GM19372 (cell line): ENCODE data around the gene ARSI.

Experiments used
- ATAC-seq: cut with Tn5 transposase; IDR thresholded peaks from one replicate; pipeline ENCODE4 v1.9.1; 2021; ENCODE audit warnings: mild to moderate bottlenecking, low read depth, moderate library complexity; ENCODE audit not compliant: unreplicated experiment

Gene ARSI

GRCh38 chr5:150309886-150310239 lies 7.2 kb upstream of the ARSI start:
- ATAC-seq: no peak

GRCh38 chr5:150309101-150309885 lies 6.6 kb upstream of the ARSI start:
- ATAC-seq: no peak

- no peak for ATAC-seq
These were observed 5.1 kb upstream of the ARSI start for GRCh38 chr5:150307617-150308426.

GRCh38 chr5:150306775-150307174 lies 4.1 kb upstream of the ARSI start:
- no peak for ATAC-seq

GRCh38 chr5:150305557-150305956 lies 2.9 kb upstream of the ARSI start:
- ATAC-seq: no peak

- no peak for ATAC-seq
These were observed 2.4 kb upstream of the ARSI start for GRCh38 chr5:150305095-150305494.

GRCh38 chr5:150304481-150305081 lies 1.9 kb upstream of the ARSI start:
- no peak for ATAC-seq

GRCh38 chr5:150303660-150304386 lies 1.1 kb upstream of the ARSI start:
- no peak for ATAC-seq

- ATAC-seq: no peak
These were observed 438 bp upstream of the ARSI start for GRCh38 chr5:150303070-150303615.

- no peak for ATAC-seq
These were observed 804 bp downstream of the ARSI start for GRCh38 chr5:150301901-150302300.

- ATAC-seq: no peak
These were observed 1.6 kb downstream of the ARSI start for GRCh38 chr5:150301170-150301505.

- no peak for ATAC-seq
These were observed 2.1 kb downstream of the ARSI start for GRCh38 chr5:150300496-150301169.

- no peak for ATAC-seq
These were observed 3.0 kb downstream of the ARSI start for GRCh38 chr5:150299571-150300327.

GRCh38 chr5:150298701-150299451 lies 3.8 kb downstream of the ARSI start:
- ATAC-seq: no peak

- ATAC-seq: no peak
These were observed 4.6 kb downstream of the ARSI start for GRCh38 chr5:150297934-150298595.

GRCh38 chr5:150297236-150297890 lies 5.3 kb downstream of the ARSI start:
- ATAC-seq: no peak

GRCh38 chr5:150296496-150296895 lies 6.2 kb downstream of the ARSI start:
- no peak for ATAC-seq
